CD4-positive, CD25-positive, alpha-beta regulatory T cell (primary cell): ENCODE data around the gene CCDC190. TPM values are rescaled to one million over a fixed set of nuclear protein-coding genes. Genes with fewer than 3 reads are reported as not detected.
"Not testable (repeated sequence)": the region's sequence is repeated elsewhere in the genome, so short reads cannot be mapped to it uniquely, and the experiment has no call there.

ENCODE experiments used
- ATAC-seq, 2 donors: fragments of 150-1000 bp; cut with Tn5 transposase; one replicate each; pipeline ENCODE4 v1.10.0; 2021; ENCODE audit warnings: low read depth in 2 of 2, moderate number of reproducible peaks in 2 of 2, moderate library complexity in 1 of 2
- DNase-seq, 3 donors: peaks; one replicate each; pipeline versions ENCODE4 v3.0.0 to v3.0.0-alpha.2; 2012 to 2022; ENCODE audit warnings: mixed read lengths in 1 of 3
- H3K27ac ChIP-seq: one replicate; pipeline ENCODE4 v1.7.0; 2013; ENCODE audit warnings: mild to moderate bottlenecking, low read length; ENCODE audit not compliant: insufficient read depth, poor library complexity, severe bottlenecking
- H3K27me3 ChIP-seq: one replicate; pipeline ENCODE4 v1.7.0; 2013; ENCODE audit warnings: low read length; ENCODE audit not compliant: control insufficient read depth, insufficient read depth
- H3K36me3 ChIP-seq: one replicate; pipeline ENCODE4 v1.7.0; 2013; ENCODE audit warnings: mild to moderate bottlenecking, low read length, moderate library complexity; ENCODE audit not compliant: control insufficient read depth, insufficient read depth
- H3K4me1 ChIP-seq: 2 replicates; pipeline ENCODE4 v1.7.0; 2013; ENCODE audit warnings: mild to moderate bottlenecking, low read length; ENCODE audit not compliant: insufficient read depth, control insufficient read depth, poor library complexity, severe bottlenecking
- H3K4me3 ChIP-seq: one replicate; pipeline ENCODE4 v1.7.0; 2013; ENCODE audit warnings: low read depth, mild to moderate bottlenecking, low read length, moderate library complexity
- H3K9me3 ChIP-seq, 2 experiments: 1 replicate in 1 of 2; 2 replicates in 1 of 2; pipeline ENCODE4 v1.7.0; 2013; ENCODE audit warnings: low read length in 2 of 2, mild to moderate bottlenecking in 1 of 2, moderate library complexity in 1 of 2; ENCODE audit not compliant: control insufficient read depth in 2 of 2
- H3K27ac Mint-ChIP-seq, 3 donors: one replicate each; pipeline ENCODE4 v1.8.0; 2020 to 2022; ENCODE audit warnings: mild to moderate bottlenecking in 3 of 3, mixed read lengths in 3 of 3, moderate library complexity in 2 of 3
- H3K27me3 Mint-ChIP-seq: one replicate; pipeline ENCODE4 v1.8.0; 2022; ENCODE audit warnings: mild to moderate bottlenecking, mixed read lengths
- H3K36me3 Mint-ChIP-seq: one replicate; pipeline ENCODE4 v1.8.0; 2020; ENCODE audit warnings: mixed read lengths
- H3K4me1 Mint-ChIP-seq, 4 donors: one replicate each; pipeline ENCODE4 v1.8.0; 2020 to 2022; ENCODE audit warnings: mixed read lengths in 4 of 4, mild to moderate bottlenecking in 1 of 4
- H3K4me3 Mint-ChIP-seq, 4 donors: one replicate each; pipeline ENCODE4 v1.8.0; 2020 to 2022; ENCODE audit warnings: mild to moderate bottlenecking in 4 of 4, mixed read lengths in 4 of 4, moderate library complexity in 3 of 4
- H3K9me3 Mint-ChIP-seq, 7 donors: one replicate each; pipeline ENCODE4 v1.8.0; 2020 to 2022; ENCODE audit warnings: mixed read lengths in 7 of 7, mild to moderate bottlenecking in 3 of 7, moderate library complexity in 2 of 7
- polyA plus RNA-seq, 4 donors: library from polyadenylated mRNA; unstranded; fragments of 300-500 nt; fragmentation: Illumina TruSeq; gene quantifications; one replicate each; pipeline ENCODE4 v1.2.3, GENCODE V29; 2021
- total RNA-seq: library from RNA; stranded (reverse); gene quantifications from one replicate; pipeline ENCODE4 v1.2.3, GENCODE V29; 2022

Gene CCDC190
- total and polyA plus RNA-seq, 5 donors from 2014 or later, result not detected

GRCh38 chr1:162823231-162823630 is 37.7 kb downstream of the CCDC190 start:
- H3K4me1 Mint-ChIP-seq, result peaks cover 6 to 17% (median 13%) of the 10 kb centered on the region in 4 donors
- no peak overlapping the region for H3K27ac ChIP-seq
- H3K4me3 ChIP-seq, result peak overlapping the region; percentile 22
- no peak overlapping the region for H3K27ac Mint-ChIP-seq
- no peaks in the 10 kb centered on the region for H3K9me3 ChIP-seq
- peaks cover 23% of the 10 kb centered on the region for H3K27me3 Mint-ChIP-seq
- peaks cover 0 to 4% (median 0%) of the 10 kb centered on the region in 7 donors for H3K9me3 Mint-ChIP-seq
- H3K27me3 ChIP-seq, result peaks cover 6% of the 10 kb centered on the region
- ATAC-seq (peak; percentile 68 to 77), DNase-seq (peak in 2 of 3 donors; percentile 4 to 45)
- H3K4me1 ChIP-seq, result peaks cover 20% of the 10 kb centered on the region
- H3K36me3 ChIP-seq, result no peaks in the 10 kb centered on the region
- peaks cover 7% of the 10 kb centered on the region for H3K36me3 Mint-ChIP-seq
- peak overlapping the region in 3 of 4 donors; percentile 37 to 74 (median 54) for H3K4me3 Mint-ChIP-seq

GRCh38 chr1:162822391-162823200 is 38.4 kb downstream of the CCDC190 start:
- Mint-ChIP-seq H3K27ac (peak overlapping the region; percentile 33 to 60 (median 33)), H3K27me3 (peaks cover 26% of the 10 kb centered on the region), H3K4me3 (peak overlapping the region; percentile 54 to 83 (median 68)), H3K4me1 (peaks cover 6 to 17% (median 13%) of the 10 kb centered on the region in 4 donors), H3K9me3 (peaks cover 0 to 4% (median 0%) of the 10 kb centered on the region in 7 donors), H3K36me3 (peaks cover 9% of the 10 kb centered on the region)
- Histone ChIP-seq H3K4me3 (peak overlapping the region; percentile 47), H3K9me3 (no peaks in the 10 kb centered on the region), H3K27me3 (peaks cover 8% of the 10 kb centered on the region), H3K27ac (no peak overlapping the region), H3K36me3 (no peaks in the 10 kb centered on the region), H3K4me1 (peaks cover 20% of the 10 kb centered on the region)
- ATAC-seq (no peak), DNase-seq (no peak)

GRCh38 chr1:162818666-162819065 is 42.3 kb downstream of the CCDC190 start:
- not testable (repeated sequence) for H3K27me3 ChIP-seq, DNase-seq, H3K36me3 Mint-ChIP-seq, H3K9me3 Mint-ChIP-seq, H3K36me3 ChIP-seq, H3K27ac Mint-ChIP-seq, H3K4me3 Mint-ChIP-seq, H3K4me3 ChIP-seq, ATAC-seq, H3K27ac ChIP-seq, H3K9me3 ChIP-seq
- Mint-ChIP-seq H3K4me1 (peaks cover under 1 to 17% (median 13%) of the 10 kb centered on the region in 4 donors), H3K27me3 (peaks cover 17% of the 10 kb centered on the region)
- H3K4me1 ChIP-seq, result peaks cover 20% of the 10 kb centered on the region

GRCh38 chr1:162818136-162818535 is 42.8 kb downstream of the CCDC190 start:
- H3K27ac Mint-ChIP-seq, DNase-seq, H3K9me3 ChIP-seq, H3K27me3 ChIP-seq, H3K27ac ChIP-seq, H3K4me3 ChIP-seq, ATAC-seq, H3K36me3 Mint-ChIP-seq, H3K4me3 Mint-ChIP-seq, H3K9me3 Mint-ChIP-seq, H3K36me3 ChIP-seq: not testable (repeated sequence)
- peaks cover 15% of the 10 kb centered on the region for H3K4me1 ChIP-seq
- peaks cover 14% of the 10 kb centered on the region for H3K27me3 Mint-ChIP-seq
- peaks cover 0 to 14% (median 11%) of the 10 kb centered on the region in 4 donors for H3K4me1 Mint-ChIP-seq

GRCh38 chr1:162812357-162812756 is 48.6 kb downstream of the CCDC190 start:
- H3K36me3 Mint-ChIP-seq, result peaks cover 26% of the 10 kb centered on the region
- H3K4me3 Mint-ChIP-seq, result not testable (repeated sequence)

GRCh38 chr1:162807503-162807902 is 53.5 kb downstream of the CCDC190 start:
- not testable (repeated sequence) for H3K9me3 ChIP-seq, H3K27ac Mint-ChIP-seq, H3K27me3 ChIP-seq, ATAC-seq, DNase-seq, H3K4me3 ChIP-seq, H3K4me1 ChIP-seq, H3K4me3 Mint-ChIP-seq, H3K27ac ChIP-seq, H3K27me3 Mint-ChIP-seq, H3K4me1 Mint-ChIP-seq, H3K9me3 Mint-ChIP-seq
- peaks cover 30% of the 10 kb centered on the region for H3K36me3 ChIP-seq
- peaks cover 49% of the 10 kb centered on the region for H3K36me3 Mint-ChIP-seq

More at GRCh38 chr1:162812357-162812756, 48.6 kb downstream of the CCDC190 start:
- not testable (repeated sequence) for H3K27me3 ChIP-seq, H3K27ac ChIP-seq, ATAC-seq, H3K9me3 ChIP-seq, H3K9me3 Mint-ChIP-seq, H3K27me3 Mint-ChIP-seq, H3K27ac Mint-ChIP-seq, H3K4me1 Mint-ChIP-seq, H3K4me3 ChIP-seq, H3K4me1 ChIP-seq, DNase-seq, H3K36me3 ChIP-seq

Other genes with a start within 250 kb of the CCDC190 start
- 0.32 TPM for gene DDR2, start 228.7 kb downstream of the CCDC190 start, total RNA-seq
- not detected for gene DDR2, start 228.7 kb downstream of the CCDC190 start, polyA plus RNA-seq
- gene HSD17B7, start 70.5 kb downstream of the CCDC190 start, total RNA-seq, result 19.3 TPM
- gene HSD17B7, start 70.5 kb downstream of the CCDC190 start, polyA plus RNA-seq, result 10 to 100 TPM; 21.2 to 23.6 (median 22.4) TPM
- not detected for gene RGS4, start 208.2 kb upstream of the CCDC190 start, total RNA-seq
- not detected for gene RGS4, start 208.2 kb upstream of the CCDC190 start, polyA plus RNA-seq